WTC11 (cell line): ENCODE results near the gene PHF21B. TPM values are rescaled to one million over a fixed set of nuclear protein-coding genes. Genes with fewer than 3 reads are reported as not detected.

Experiments used
- ATAC-seq: fragments of 200-7000 bp; cut with Tn5 transposase; 2 replicates; pipeline ENCODE4 v1.10.0; 2021; ENCODE audit warnings: mild to moderate bottlenecking, moderate library complexity
- CTCF ChIA-PET: fragments of 300-600 bp; sonication (Branson Sonifier 250); formaldehyde crosslinking; loops from one replicate; lab custom pipeline; 2021; ENCODE audit warnings: antibody characterized with exemption; lab: Charles Lee
- POLR2A ChIA-PET: fragments of 350-600 bp; sonication (Branson Sonifier 250); formaldehyde crosslinking; loops from one replicate; lab custom pipeline; 2021; ENCODE audit warnings: antibody characterized with exemption; lab: Charles Lee
- DNase-seq: peaks from one replicate; pipeline ENCODE4 v3.0.0; 2021; ENCODE audit warnings: low spot score
- H3K27ac Mint-ChIP-seq: 2 replicates; pipeline ENCODE4 v1.8.0; 2021; ENCODE audit warnings: mixed read lengths
- H3K27me3 Mint-ChIP-seq: 2 replicates; pipeline ENCODE4 v1.8.0; 2021; ENCODE audit warnings: low read depth, mild to moderate bottlenecking, moderate library complexity, mixed read lengths
- H3K36me3 Mint-ChIP-seq: 2 replicates; pipeline ENCODE4 v1.8.0; 2021; ENCODE audit warnings: mixed read lengths
- H3K4me1 Mint-ChIP-seq: 2 replicates; pipeline ENCODE4 v1.8.0; 2022; ENCODE audit warnings: mixed read lengths
- H3K4me3 Mint-ChIP-seq: 2 replicates; pipeline ENCODE4 v1.8.0; 2021; ENCODE audit warnings: mild to moderate bottlenecking, moderate library complexity, mixed read lengths
- H3K9me3 Mint-ChIP-seq: 2 replicates; pipeline ENCODE4 v1.8.0; 2021; ENCODE audit warnings: mixed read lengths
- AFF4 ChIP-seq: sonication (generic); formaldehyde crosslinking; IDR thresholded peaks from 2 replicates; pipeline ENCODE4 v1.8.1; 2023; ENCODE audit warnings: mild to moderate bottlenecking, missing genetic modification reagents, borderline replicate concordance
- ATF6 ChIP-seq: sonication (generic); formaldehyde crosslinking; IDR thresholded peaks from 2 replicates; pipeline ENCODE4 v1.8.1; 2023; ENCODE audit warnings: mild to moderate bottlenecking, missing genetic modification reagents
- CTCF ChIP-seq: fragments of 200-600 bp; IDR thresholded peaks from 2 replicates; pipeline ENCODE4 v1.8.0; 2022; ENCODE audit warnings: antibody characterized with exemption
- ELF4 ChIP-seq: sonication (generic); formaldehyde crosslinking; IDR thresholded peaks from 2 replicates; pipeline ENCODE4 v1.8.1; 2022; ENCODE audit warnings: low read depth, mild to moderate bottlenecking, moderate library complexity, missing genetic modification reagents
- ESRRA ChIP-seq: sonication (generic); formaldehyde crosslinking; IDR thresholded peaks from 2 replicates; pipeline ENCODE4 v1.8.1; 2022; ENCODE audit warnings: mild to moderate bottlenecking, missing genetic modification reagents, borderline replicate concordance
- FOXP1 ChIP-seq: sonication (generic); formaldehyde crosslinking; IDR thresholded peaks from 2 replicates; pipeline ENCODE4 v1.8.0; 2022; ENCODE audit warnings: missing genetic modification reagents, mild to moderate bottlenecking, moderate library complexity, borderline replicate concordance
- HMGXB4 ChIP-seq: sonication (generic); formaldehyde crosslinking; IDR thresholded peaks from 2 replicates; pipeline ENCODE4 v1.8.1; 2023; ENCODE audit warnings: mild to moderate bottlenecking, moderate library complexity, missing genetic modification reagents
- JUN ChIP-seq: sonication (generic); formaldehyde crosslinking; IDR thresholded peaks from 2 replicates; pipeline ENCODE4 v1.8.0; 2023; ENCODE audit warnings: mild to moderate bottlenecking, missing genetic modification reagents
- USF1 ChIP-seq: sonication (generic); formaldehyde crosslinking; IDR thresholded peaks from 2 replicates; pipeline ENCODE4 v1.8.0; 2022; ENCODE audit warnings: mild to moderate bottlenecking, missing genetic modification reagents
- USF2 ChIP-seq: sonication (generic); formaldehyde crosslinking; IDR thresholded peaks from 2 replicates; pipeline ENCODE4 v1.8.1; 2023; ENCODE audit warnings: mild to moderate bottlenecking, missing genetic modification reagents, moderate library complexity
- ZNF416 ChIP-seq: fragments of 250-450 bp; sonication (Bioruptor Pico); IDR thresholded peaks from 2 replicates; pipeline ENCODE4 v1.9.0; 2021; ENCODE audit warnings: mild to moderate bottlenecking, inconsistent platforms
- ZNF512 ChIP-seq: sonication (generic); formaldehyde crosslinking; IDR thresholded peaks from 2 replicates; pipeline ENCODE4 v1.8.1; 2022; ENCODE audit warnings: missing genetic modification reagents, borderline replicate concordance
- total RNA-seq: library from RNA; stranded (reverse); gene quantifications from 3 replicates; pipeline ENCODE4 v1.2.3, GENCODE V29; 2021

PHF21B gene
- total RNA-seq, 1 experiment from 2014 or later: 107 TPM

- Mint-ChIP-seq H3K27ac (no peak overlapping the region; the same call in 1 of the 2 replicates), H3K36me3 (peaks cover 26% of the 10 kb centered on the region), H3K4me3 (no peak overlapping the region), H3K27me3 (peaks cover 34% of the 10 kb centered on the region), H3K4me1 (peaks cover 11% of the 10 kb centered on the region), H3K9me3 (peaks cover 37% of the 10 kb centered on the region)
- TF ChIP-seq HMGXB4 (CRISPR knock-in tag): no peak
- TF ChIP-seq USF1: 0 out of 2 replicates have a peak, but pooled peaks have one; percentile 12
- TF ChIP-seq ZNF416 (CRISPR knock-in tag): no peak
- DNase-seq (no peak), ATAC-seq (no peak)
- POLR2A ChIA-PET: no interaction called here
- CTCF ChIA-PET: no interaction called here
Measured at GRCh38 chr22:45042263-45042662, 32.5 kb upstream of the PHF21B start.

GRCh38 chr22:45039133-45039532, 29.3 kb upstream of the PHF21B start:
- ATAC-seq: no peak
- no peak for DNase-seq
- POLR2A ChIA-PET: interaction anchor here (0.6 kb wide), 1 partner anchor 79 kb away, joined by 5 read pairs; no protein-coding TSS in a partner anchor
- Mint-ChIP-seq H3K27ac (no peak overlapping the region), H3K9me3 (peaks cover 29% of the 10 kb centered on the region), H3K4me3 (no peak overlapping the region), H3K36me3 (peaks cover 18% of the 10 kb centered on the region), H3K4me1 (peaks cover 11% of the 10 kb centered on the region), H3K27me3 (peaks cover 21% of the 10 kb centered on the region)
- CTCF ChIA-PET: no interaction called here
- TF ChIP-seq CTCF: no peak
- TF ChIP-seq ATF6 (CRISPR knock-in tag): no peak
- TF ChIP-seq ELF4 (CRISPR knock-in tag): no peak
- TF ChIP-seq ZNF416 (CRISPR knock-in tag): no peak
- TF ChIP-seq AFF4 (CRISPR knock-in tag): no peak
- TF ChIP-seq FOXP1: no peak
- no peak for TF ChIP-seq USF2 (CRISPR knock-in tag)
- no peak for TF ChIP-seq ZNF512 (CRISPR knock-in tag)
- no peak for TF ChIP-seq ESRRA (CRISPR knock-in tag)
- no peak for TF ChIP-seq JUN (CRISPR knock-in tag)
